Suppressor macrophage treated with lipopolysaccharide for 1 hour (primary cell): Measurements from ENCODE around the gene STXBP6.
"Not testable (repeated sequence)": the region's sequence is repeated elsewhere in the genome, so short reads cannot be mapped to it uniquely, and the experiment has no call there.

Experiments
- DNase-seq, 3 donors: peaks; one replicate each; pipeline ENCODE4 v3.0.0-alpha.2; 2020 to 2022

The STXBP6 gene

GRCh38 chr14:24982472-24983155, 67.3 kb downstream of the STXBP6 start:
- DNase-seq = no peak

GRCh38 chr14:24979725-24980239, 70.2 kb downstream of the STXBP6 start:
- no peak for DNase-seq

GRCh38 chr14:24978862-24979724, 70.9 kb downstream of the STXBP6 start:
- no peak for DNase-seq

GRCh38 chr14:24976602-24977001, 73.3 kb downstream of the STXBP6 start:
- no peak for DNase-seq

GRCh38 chr14:24975393-24975792, 74.6 kb downstream of the STXBP6 start:
- no peak for DNase-seq

GRCh38 chr14:24974591-24975374, 75.2 kb downstream of the STXBP6 start:
- no peak for DNase-seq

GRCh38 chr14:24972844-24973243, 77.1 kb downstream of the STXBP6 start:
- DNase-seq = no peak

GRCh38 chr14:24971255-24971654, 78.7 kb downstream of the STXBP6 start:
- no peak for DNase-seq

- DNase-seq = no peak
Measured at GRCh38 chr14:24966579-24966964, 83.4 kb downstream of the STXBP6 start.

GRCh38 chr14:24965934-24966578, 83.9 kb downstream of the STXBP6 start:
- peak; percentile 20 to 40 (median 28) for DNase-seq

- DNase-seq = no peak
Measured at GRCh38 chr14:24965578-24965933, 84.4 kb downstream of the STXBP6 start.

- DNase-seq = no peak
Measured at GRCh38 chr14:24964591-24964990, 85.4 kb downstream of the STXBP6 start.

- DNase-seq = no peak
Measured at GRCh38 chr14:24964048-24964447, 85.9 kb downstream of the STXBP6 start.

GRCh38 chr14:24962118-24962517, 87.8 kb downstream of the STXBP6 start:
- not testable (repeated sequence) for DNase-seq

GRCh38 chr14:24960816-24961215, 89.1 kb downstream of the STXBP6 start:
- no peak for DNase-seq

- DNase-seq = no peak
Measured at GRCh38 chr14:24959791-24960331, 90.1 kb downstream of the STXBP6 start.

GRCh38 chr14:24958271-24958670, 91.7 kb downstream of the STXBP6 start:
- DNase-seq = no peak

- no peak for DNase-seq
Measured at GRCh38 chr14:24957814-24958213, 92.1 kb downstream of the STXBP6 start.

GRCh38 chr14:24956104-24956503, 93.8 kb downstream of the STXBP6 start:
- no peak for DNase-seq

GRCh38 chr14:24954700-24955037, 95.3 kb downstream of the STXBP6 start:
- no peak for DNase-seq

GRCh38 chr14:24954037-24954699, 95.8 kb downstream of the STXBP6 start:
- no peak for DNase-seq
